Esophagus squamous epithelium (tissue), 4 donors: ENCODE results near the gene MAGEA3.

Experiments
- POLR2A ChIP-seq, 4 donors: fragments of 450-650 bp; IDR thresholded peaks; one replicate each; pipeline ENCODE4 v1.6.1; 2017; ENCODE audit warnings: antibody characterized with exemption in 4 of 4, mild to moderate bottlenecking in 4 of 4, moderate library complexity in 3 of 4
- TF ChIP-seq, protein P1 (sequence below), 6 experiments: fragments of 450-650 bp in 4 of 6; fragments of 200-600 bp in 2 of 6; sonication (generic) in 2 of 6; IDR thresholded peaks; one replicate each; pipeline ENCODE4 v1.5.1; 2016 to 2019; ENCODE audit warnings: antibody characterized with exemption in 6 of 6, mild to moderate bottlenecking in 4 of 6, moderate library complexity in 4 of 6

DNA sequence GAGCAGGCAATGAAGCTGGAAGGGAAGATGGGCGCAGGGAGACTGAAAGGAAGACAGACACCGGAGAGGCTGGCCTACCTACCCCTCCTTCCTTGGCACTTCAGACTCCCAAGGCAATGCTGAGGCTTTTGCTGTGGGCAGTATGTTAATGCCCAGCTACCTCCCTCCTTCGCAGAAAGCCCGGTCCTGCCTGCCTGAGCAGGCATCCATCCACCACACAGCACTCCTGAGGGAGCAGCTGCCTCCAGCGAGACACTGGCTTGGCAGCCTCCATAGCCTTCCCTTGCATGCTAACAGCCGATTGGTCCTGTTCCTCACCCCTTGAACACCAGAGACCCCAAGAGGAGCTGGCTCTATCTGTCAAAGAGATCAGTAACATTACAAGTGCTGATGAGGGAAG, 46.5 kb upstream of the MAGEA3 start:
- TF ChIP-seq, protein P1, sequence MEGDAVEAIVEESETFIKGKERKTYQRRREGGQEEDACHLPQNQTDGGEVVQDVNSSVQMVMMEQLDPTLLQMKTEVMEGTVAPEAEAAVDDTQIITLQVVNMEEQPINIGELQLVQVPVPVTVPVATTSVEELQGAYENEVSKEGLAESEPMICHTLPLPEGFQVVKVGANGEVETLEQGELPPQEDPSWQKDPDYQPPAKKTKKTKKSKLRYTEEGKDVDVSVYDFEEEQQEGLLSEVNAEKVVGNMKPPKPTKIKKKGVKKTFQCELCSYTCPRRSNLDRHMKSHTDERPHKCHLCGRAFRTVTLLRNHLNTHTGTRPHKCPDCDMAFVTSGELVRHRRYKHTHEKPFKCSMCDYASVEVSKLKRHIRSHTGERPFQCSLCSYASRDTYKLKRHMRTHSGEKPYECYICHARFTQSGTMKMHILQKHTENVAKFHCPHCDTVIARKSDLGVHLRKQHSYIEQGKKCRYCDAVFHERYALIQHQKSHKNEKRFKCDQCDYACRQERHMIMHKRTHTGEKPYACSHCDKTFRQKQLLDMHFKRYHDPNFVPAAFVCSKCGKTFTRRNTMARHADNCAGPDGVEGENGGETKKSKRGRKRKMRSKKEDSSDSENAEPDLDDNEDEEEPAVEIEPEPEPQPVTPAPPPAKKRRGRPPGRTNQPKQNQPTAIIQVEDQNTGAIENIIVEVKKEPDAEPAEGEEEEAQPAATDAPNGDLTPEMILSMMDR (IDR thresholded peaks at IDR 0.05): no peak
- no peak for TF ChIP-seq POLR2A (IDR thresholded peaks at IDR 0.05)
